Measurements from ENCODE around the gene ZDHHC24.

DNA sequence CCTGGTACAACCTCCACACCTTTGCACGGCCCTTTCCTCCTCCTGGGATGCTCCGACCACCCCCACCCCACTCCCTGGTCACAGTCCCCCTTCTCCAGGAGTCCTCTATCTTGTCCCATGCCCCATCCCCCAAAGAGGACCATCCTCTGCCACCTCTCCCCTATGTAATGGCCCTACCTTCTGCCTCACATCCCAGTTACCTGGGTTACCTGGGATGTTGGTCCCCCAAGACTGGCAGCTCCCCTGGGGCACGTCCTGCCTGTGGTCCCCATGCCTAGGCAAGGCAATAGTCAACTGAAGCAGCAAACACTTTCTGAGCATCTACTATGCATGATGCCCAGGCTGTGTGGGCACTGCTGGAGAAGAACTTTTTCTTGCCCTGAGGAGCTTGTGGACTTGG, 9.6 kb upstream of the ZDHHC24 start:
- TF ChIP-seq, protein P1, sequence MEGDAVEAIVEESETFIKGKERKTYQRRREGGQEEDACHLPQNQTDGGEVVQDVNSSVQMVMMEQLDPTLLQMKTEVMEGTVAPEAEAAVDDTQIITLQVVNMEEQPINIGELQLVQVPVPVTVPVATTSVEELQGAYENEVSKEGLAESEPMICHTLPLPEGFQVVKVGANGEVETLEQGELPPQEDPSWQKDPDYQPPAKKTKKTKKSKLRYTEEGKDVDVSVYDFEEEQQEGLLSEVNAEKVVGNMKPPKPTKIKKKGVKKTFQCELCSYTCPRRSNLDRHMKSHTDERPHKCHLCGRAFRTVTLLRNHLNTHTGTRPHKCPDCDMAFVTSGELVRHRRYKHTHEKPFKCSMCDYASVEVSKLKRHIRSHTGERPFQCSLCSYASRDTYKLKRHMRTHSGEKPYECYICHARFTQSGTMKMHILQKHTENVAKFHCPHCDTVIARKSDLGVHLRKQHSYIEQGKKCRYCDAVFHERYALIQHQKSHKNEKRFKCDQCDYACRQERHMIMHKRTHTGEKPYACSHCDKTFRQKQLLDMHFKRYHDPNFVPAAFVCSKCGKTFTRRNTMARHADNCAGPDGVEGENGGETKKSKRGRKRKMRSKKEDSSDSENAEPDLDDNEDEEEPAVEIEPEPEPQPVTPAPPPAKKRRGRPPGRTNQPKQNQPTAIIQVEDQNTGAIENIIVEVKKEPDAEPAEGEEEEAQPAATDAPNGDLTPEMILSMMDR (IDR thresholded peaks at IDR 0.05 in 4 of 5, conservative IDR thresholded peaks at IDR 0.05 in 1 of 5) = no peak
- no peak for TF ChIP-seq POLR2A (IDR thresholded peaks at IDR 0.05)
